ENCODE data around the gene ISLR. TPM values are rescaled to one million over a fixed set of nuclear protein-coding genes. Genes with fewer than 3 reads are reported as not detected.

Gene ISLR
- total and polyA plus RNA-seq, 2 of the 8 experiments (the other 6 are each of a cell fraction or from before 2014, with no cell fraction given) = 0.29 to 0.35 TPM

DNA sequence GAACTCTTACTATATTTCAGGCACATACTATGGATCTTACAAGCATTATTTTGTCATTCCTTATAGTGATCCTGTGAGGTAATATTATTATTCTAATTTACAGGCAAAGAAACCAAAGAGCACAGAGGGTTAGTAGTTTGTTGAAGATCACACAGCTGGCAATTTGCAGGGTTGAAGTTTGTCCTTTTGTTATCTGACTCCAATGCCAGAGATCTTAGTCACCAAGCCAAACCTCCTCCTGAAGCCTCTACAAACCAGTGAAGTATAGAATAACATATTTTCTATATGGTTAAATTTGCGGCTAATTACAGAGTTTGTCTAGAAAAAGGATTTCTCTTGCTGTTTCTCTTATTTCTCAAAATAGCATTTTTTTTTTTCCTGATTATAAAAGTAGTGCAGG is 31.9 kb upstream of the ISLR start:
- POLR2A ChIA-PET (ENCODE audit: partially characterized antibody) = no interaction called here
- H4K20me1 ChIP-seq (replicated peaks in 1 of 2; ENCODE audit: control insufficient read depth in 1 of 2, insufficient read depth in 2 of 2, low read length in 2 of 2) = no peaks in the 10 kb centered on the region
- H2BK5ac ChIP-seq (ENCODE audit: low read depth, low read length) = no peak overlapping the region
- H3K79me2 ChIP-seq (ENCODE audit: control insufficient read depth in 1 of 2, insufficient read depth in 2 of 2, low read length in 2 of 2) = no peaks in the 10 kb centered on the region
- no peak overlapping the region for H3K14ac ChIP-seq (ENCODE audit: insufficient read length)
- H3K79me1 ChIP-seq (ENCODE audit: low read depth, low read length) = no peaks in the 10 kb centered on the region
- no peak overlapping the region for H3K56ac ChIP-seq (replicated peaks; ENCODE audit: insufficient read length, low read depth, low read length)
- H3K18ac ChIP-seq (ENCODE audit: extremely low read depth, low read length) = no peak overlapping the region
- H3K27me3 ChIP-seq (replicated peaks in 1 of 4; ENCODE audit: control insufficient read depth in 3 of 4, extremely low read depth in 1 of 4, insufficient read depth in 3 of 4, low read length in 3 of 4) = peaks cover 13 to 28% (median 24%) of the 10 kb centered on the region in 4 experiments
- H3K36me3 ChIP-seq (ENCODE audit: control insufficient read depth in 2 of 4, insufficient read depth in 4 of 4, low read length in 3 of 4) = no peaks in the 10 kb centered on the region
- H4K8ac ChIP-seq (ENCODE audit: extremely low read depth, insufficient read depth, low read length) = no peak overlapping the region
- no peak overlapping the region for H3K4me2 ChIP-seq (ENCODE audit: insufficient read depth in 1 of 2, low read depth in 2 of 2, low read length in 2 of 2)
- no peak overlapping the region for H3K23ac ChIP-seq (ENCODE audit: insufficient read length)
- no peak overlapping the region for H2AK5ac ChIP-seq (ENCODE audit: low read depth, low read length)
- H3K27ac ChIP-seq (ENCODE audit: low read depth, low read length) = no peak overlapping the region
- DNase-seq (ENCODE audit: low read depth in 1 of 2, low spot score in 2 of 2) (no peak), FAIRE-seq (no peak)
- no peak overlapping the region; the same call in 1 of the 2 replicates for H2BK20ac ChIP-seq (ENCODE audit: low read length)
- H2BK15ac ChIP-seq (ENCODE audit: low read length) = no peak overlapping the region
- no peak overlapping the region for H2AFZ ChIP-seq (ENCODE audit: low read length)
- H2BK12ac ChIP-seq (ENCODE audit: low read depth, low read length) = no peak overlapping the region
- peaks cover 8 to 33% (median 10%) of the 10 kb centered on the region in 4 experiments; a peak in 6 of 7 replicates for H3K4me1 ChIP-seq (replicated peaks in 1 of 4; ENCODE audit: control insufficient read depth in 3 of 4, insufficient read depth in 4 of 4, low read length in 3 of 4)
- CTCF ChIA-PET (ENCODE audit: partially characterized antibody) = interaction anchor here (4.1 kb wide), 1 partner anchor 14 kb away, joined by 24 read pairs; no protein-coding TSS in a partner anchor
- no peak overlapping the region for H3K9ac ChIP-seq (replicated peaks in 1 of 4; ENCODE audit: extremely low read depth in 1 of 4, low read depth in 3 of 4, low read length in 3 of 4)
- no peak overlapping the region for H4K5ac ChIP-seq (ENCODE audit: insufficient read length, low read depth, low read length)
- peaks cover 3% of the 10 kb centered on the region; the same call in 1 of the 2 replicates for H3K23me2 ChIP-seq (ENCODE audit: low read depth, low read length)
- WGBS, 2 experiments (ENCODE audit: extremely low coverage in 1 of 2, insufficient coverage in 1 of 2, insufficient read length in 1 of 2, insufficient replicate concordance in 2 of 2, low coverage in 1 of 2, low lambda C conversion rate in 2 of 2, missing lambda C conversion rate in 1 of 2) = 91% methylated on average over 1 of the region's 1 CpG; no CpG with 5 or more reads in 1 of the 2 experiments
- H3K4me3 ChIP-seq (ENCODE audit: extremely low read depth in 1 of 4, insufficient read depth in 2 of 4, low read depth in 3 of 4, low read length in 4 of 4) = no peak overlapping the region
- no peak overlapping the region for H4K91ac ChIP-seq (replicated peaks; ENCODE audit: insufficient read length, low read length)
- H2BK120ac ChIP-seq (replicated peaks; ENCODE audit: low read depth, low read length) = no peak overlapping the region
- H3K4ac ChIP-seq (replicated peaks; ENCODE audit: insufficient read length, low read depth, low read length) = no peak overlapping the region
- peaks cover 0 to 6% of the 10 kb centered on the region in 2 experiments; a peak in 2 of 4 replicates for H3K9me3 ChIP-seq (ENCODE audit: insufficient read depth in 2 of 2, low read depth in 1 of 2, low read length in 1 of 2)
- TF ChIP-seq GABPA (IDR thresholded peaks at IDR 0.05; ENCODE audit: borderline replicate concordance, insufficient read depth, low read length) = no peak

All from H1 (cell line).